ENCODE measurements around the gene EXOC6B. TPM values are rescaled to one million over a fixed set of nuclear protein-coding genes. Genes with fewer than 3 reads are reported as not detected.

EXOC6B gene
- total RNA-seq, 4 donors from 2014 or later, result 54.0 to 121 (median 78.7) TPM

- H3K27ac ChIP-seq, result peak overlapping the region; percentile 7
- TF ChIP-seq POLR2AphosphoS5 (IDR thresholded peaks at IDR 0.05), result no peak
- TF ChIP-seq EP300 (IDR thresholded peaks at IDR 0.05), result no peak
- no peak for TF ChIP-seq POLR2A (IDR thresholded peaks at IDR 0.05)
- no peak for TF ChIP-seq CTCF (IDR thresholded peaks at IDR 0.05)
- no peak for DNase-seq (ENCODE audit: low spot score in 2 of 2)
- no peak overlapping the region for H3K4me3 ChIP-seq
- H3K36me3 ChIP-seq, result no peaks in the 10 kb centered on the region
- no peaks in the 10 kb centered on the region for H3K9me3 ChIP-seq
- H3K27me3 ChIP-seq, result no peaks in the 10 kb centered on the region
- 27% methylated on average over 3 of the region's 3 CpGs for WGBS
- H3K4me1 ChIP-seq, result peaks cover 37% of the 10 kb centered on the region
These were observed 31.9 kb downstream of the EXOC6B start for GRCh38 chr2:72793798-72794440.

GRCh38 chr2:72789241-72789640 lies 36.6 kb downstream of the EXOC6B start:
- no peak overlapping the region for H3K4me3 ChIP-seq
- H3K36me3 ChIP-seq, result peaks cover 3% of the 10 kb centered on the region
- no peaks in the 10 kb centered on the region for H3K27me3 ChIP-seq
- peaks cover 22% of the 10 kb centered on the region for H3K4me1 ChIP-seq
- TF ChIP-seq CTCF (IDR thresholded peaks at IDR 0.05), result no peak
- TF ChIP-seq POLR2AphosphoS5 (IDR thresholded peaks at IDR 0.05), result no peak
- TF ChIP-seq EP300 (IDR thresholded peaks at IDR 0.05), result no peak
- no peak for TF ChIP-seq POLR2A (IDR thresholded peaks at IDR 0.05)
- DNase-seq (ENCODE audit: low spot score in 2 of 2), result no peak
- no peaks in the 10 kb centered on the region for H3K9me3 ChIP-seq
- peak overlapping the region; percentile 58 for H3K27ac ChIP-seq
- 38% methylated on average over 1 of the region's 1 CpG for WGBS

GRCh38 chr2:72788756-72789155 lies 37.1 kb downstream of the EXOC6B start:
- DNase-seq (ENCODE audit: low spot score in 2 of 2), result no peak
- WGBS, result 91% methylated on average over 1 of the region's 1 CpG
- Histone ChIP-seq H3K4me3 (no peak overlapping the region), H3K4me1 (peaks cover 17% of the 10 kb centered on the region), H3K9me3 (no peaks in the 10 kb centered on the region), H3K27me3 (no peaks in the 10 kb centered on the region), H3K36me3 (peaks cover 3% of the 10 kb centered on the region), H3K27ac (peak overlapping the region; percentile 58)
- TF ChIP-seq EP300 (IDR thresholded peaks at IDR 0.05) (no peak), POLR2AphosphoS5 (IDR thresholded peaks at IDR 0.05) (no peak), POLR2A (IDR thresholded peaks at IDR 0.05) (no peak), CTCF (IDR thresholded peaks at IDR 0.05) (no peak)

GRCh38 chr2:72785517-72785916 lies 40.3 kb downstream of the EXOC6B start:
- no peak for TF ChIP-seq CTCF (IDR thresholded peaks at IDR 0.05)
- TF ChIP-seq EP300 (IDR thresholded peaks at IDR 0.05), result no peak
- TF ChIP-seq POLR2AphosphoS5 (IDR thresholded peaks at IDR 0.05), result no peak
- no peak for TF ChIP-seq POLR2A (IDR thresholded peaks at IDR 0.05)
- DNase-seq (ENCODE audit: low spot score in 2 of 2), result no peak
- H3K27ac ChIP-seq, result no peak overlapping the region
- no peak overlapping the region for H3K4me3 ChIP-seq
- WGBS, result 87% methylated on average over 1 of the region's 1 CpG
- no peaks in the 10 kb centered on the region for H3K27me3 ChIP-seq
- peaks cover 3% of the 10 kb centered on the region for H3K36me3 ChIP-seq
- no peaks in the 10 kb centered on the region for H3K9me3 ChIP-seq
- peaks cover 21% of the 10 kb centered on the region for H3K4me1 ChIP-seq

GRCh38 chr2:72782520-72782919 lies 43.3 kb downstream of the EXOC6B start:
- Histone ChIP-seq H3K27me3 (no peaks in the 10 kb centered on the region), H3K4me3 (no peak overlapping the region), H3K4me1 (peaks cover 17% of the 10 kb centered on the region), H3K36me3 (peaks cover 3% of the 10 kb centered on the region), H3K9me3 (no peaks in the 10 kb centered on the region), H3K27ac (no peak overlapping the region)
- no peak for DNase-seq (ENCODE audit: low spot score in 2 of 2)
- TF ChIP-seq CTCF (IDR thresholded peaks at IDR 0.05), result no peak
- no peak for TF ChIP-seq POLR2A (IDR thresholded peaks at IDR 0.05)
- no peak for TF ChIP-seq EP300 (IDR thresholded peaks at IDR 0.05)
- no peak for TF ChIP-seq POLR2AphosphoS5 (IDR thresholded peaks at IDR 0.05)
- WGBS, result 88% methylated on average over 3 of the region's 3 CpGs

Measured in suprapubic skin (tissue), 4 donors.